DND-41 (cell line): ENCODE measurements around the gene FBP2.

Source experiments
- ATAC-seq: fragments of 200-7000 bp; cut with Tn5 transposase; 3 replicates; pipeline ENCODE4 v1.9.1; 2021; ENCODE audit warnings: low read depth; ENCODE audit not compliant: insufficient read depth
- DNase-seq: peaks from one replicate; pipeline ENCODE4 v3.0.0-alpha.2; 2020
- H2AFZ ChIP-seq: 2 replicates; pipeline ENCODE4 v1.6.0; 2012; ENCODE audit warnings: low read depth, low read length
- H3K27ac ChIP-seq: 2 replicates; pipeline ENCODE4 v1.5.1; 2012; ENCODE audit warnings: low read length, inconsistent platforms
- H3K27me3 ChIP-seq: fragments of 200-600 bp; sonication (generic); 2 replicates; pipeline ENCODE4 v1.6.0; 2012; ENCODE audit warnings: low read length, mild to moderate bottlenecking, inconsistent platforms; ENCODE audit not compliant: insufficient read depth, poor library complexity
- H3K36me3 ChIP-seq: 2 replicates; pipeline ENCODE4 v1.5.1; 2012; ENCODE audit warnings: low read length, inconsistent platforms; ENCODE audit not compliant: insufficient read depth
- H3K4me1 ChIP-seq: 2 replicates; pipeline ENCODE4 v1.5.1; 2012; ENCODE audit warnings: mild to moderate bottlenecking, low read length; ENCODE audit not compliant: insufficient read depth
- H3K4me2 ChIP-seq: 2 replicates; pipeline ENCODE4 v1.6.0; 2012; ENCODE audit warnings: mild to moderate bottlenecking, moderate library complexity, low read length, inconsistent platforms; ENCODE audit not compliant: insufficient read depth
- H3K4me3 ChIP-seq, 2 experiments: fragments of 200-600 bp in 1 of 2; shearing (Covaris generic) in 1 of 2; 2 replicates each; pipeline ENCODE4 v1.5.1; 2012 to 2016; ENCODE audit warnings: inconsistent platforms in 2 of 2, low read length in 2 of 2, mild to moderate bottlenecking in 2 of 2, low read depth in 1 of 2, moderate library complexity in 1 of 2
- H3K79me2 ChIP-seq: 2 replicates; pipeline ENCODE4 v1.6.0; 2012; ENCODE audit warnings: low read length, inconsistent platforms; ENCODE audit not compliant: insufficient read depth
- H3K9ac ChIP-seq: 2 replicates; pipeline ENCODE4 v1.6.0; 2012; ENCODE audit warnings: low read depth, mild to moderate bottlenecking, inconsistent platforms, low read length, moderate library complexity
- H3K9me3 ChIP-seq: 2 replicates; pipeline ENCODE4 v1.5.1; 2012; ENCODE audit warnings: low read length, moderate library complexity, mild to moderate bottlenecking, inconsistent platforms; ENCODE audit not compliant: insufficient read depth, severe bottlenecking
- H4K20me1 ChIP-seq: 2 replicates; pipeline ENCODE4 v1.6.0; 2012; ENCODE audit warnings: low read length; ENCODE audit not compliant: insufficient read depth
- CTCF ChIP-seq: IDR thresholded peaks from 2 replicates; pipeline ENCODE4 v1.5.1; 2012; ENCODE audit warnings: borderline replicate concordance, low read length, moderate library complexity, mild to moderate bottlenecking; ENCODE audit not compliant: poor library complexity, severe bottlenecking; ENCODE audit errors: extremely low read depth
- EZH2 ChIP-seq: IDR thresholded peaks from 3 replicates; pipeline ENCODE4 v1.6.1; 2012; ENCODE audit warnings: borderline replicate concordance, low read depth, mild to moderate bottlenecking, moderate library complexity, low read length, inconsistent platforms; ENCODE audit not compliant: severe bottlenecking

FBP2 gene

GRCh38 chr9:94577036-94577435 lies 16.6 kb downstream of the FBP2 start:
- H3K27ac ChIP-seq = no peak overlapping the region
- TF ChIP-seq CTCF (no peak), EZH2 (no peak)

GRCh38 chr9:94576131-94576530 lies 17.5 kb downstream of the FBP2 start:
- no peaks in the 10 kb centered on the region for H3K36me3 ChIP-seq
- H3K4me2 ChIP-seq = no peak overlapping the region
- no peaks in the 10 kb centered on the region for H4K20me1 ChIP-seq
- no peaks in the 10 kb centered on the region for H3K27me3 ChIP-seq
- H3K9ac ChIP-seq = no peak overlapping the region
- no peak overlapping the region for H2AFZ ChIP-seq
- TF ChIP-seq CTCF (no peak), EZH2 (no peak)
- H3K9me3 ChIP-seq = no peaks in the 10 kb centered on the region
- H3K4me3 ChIP-seq = no peak overlapping the region
- no peak for ATAC-seq
- DNase-seq = no peak
- no peak overlapping the region for H3K27ac ChIP-seq
- H3K79me2 ChIP-seq = no peaks in the 10 kb centered on the region
- no peaks in the 10 kb centered on the region for H3K4me1 ChIP-seq

More at GRCh38 chr9:94577036-94577435, 16.6 kb downstream of the FBP2 start:
- H3K9me3 ChIP-seq = no peaks in the 10 kb centered on the region
- no peaks in the 10 kb centered on the region for H3K36me3 ChIP-seq
- no peaks in the 10 kb centered on the region for H3K4me1 ChIP-seq
- no peak overlapping the region for H3K9ac ChIP-seq
- H3K79me2 ChIP-seq = no peaks in the 10 kb centered on the region
- no peak overlapping the region for H2AFZ ChIP-seq
- ATAC-seq (no peak), DNase-seq (no peak)
- no peak overlapping the region for H3K4me3 ChIP-seq
- no peak overlapping the region for H3K4me2 ChIP-seq
- no peaks in the 10 kb centered on the region for H4K20me1 ChIP-seq
- H3K27me3 ChIP-seq = no peaks in the 10 kb centered on the region

GRCh38 chr9:94568972-94569712 lies 24.5 kb downstream of the FBP2 start:
- H3K9me3 ChIP-seq = no peaks in the 10 kb centered on the region

More at GRCh38 chr9:94568972-94569712, 24.5 kb downstream of the FBP2 start:
- no peak overlapping the region for H2AFZ ChIP-seq
- no peaks in the 10 kb centered on the region for H3K36me3 ChIP-seq
- no peaks in the 10 kb centered on the region for H3K79me2 ChIP-seq
- H4K20me1 ChIP-seq = no peaks in the 10 kb centered on the region
- no peak for TF ChIP-seq CTCF
- TF ChIP-seq EZH2 = no peak
- ATAC-seq (no peak), DNase-seq (no peak)
- H3K4me1 ChIP-seq = no peaks in the 10 kb centered on the region
- no peak overlapping the region for H3K4me3 ChIP-seq
- H3K4me2 ChIP-seq = no peak overlapping the region
- no peaks in the 10 kb centered on the region for H3K27me3 ChIP-seq
- no peak overlapping the region for H3K27ac ChIP-seq
- H3K9ac ChIP-seq = no peak overlapping the region
